Jurkat, Clone E6-1 (cell line): ENCODE data around the gene SPG7. TPM values are rescaled to one million over a fixed set of nuclear protein-coding genes. Genes with fewer than 3 reads are reported as not detected.
"Not testable (repeated sequence)": the region's sequence is repeated elsewhere in the genome, so short reads cannot be mapped to it uniquely, and the experiment has no call there.

ENCODE experiments used
- DNase-seq: peaks from one replicate; pipeline ENCODE4 v3.0.0-alpha.2; 2011; ENCODE audit warnings: low read depth, low spot score
- H3K4me3 ChIP-seq: 2 replicates; pipeline ENCODE4 v1.5.1; 2011; ENCODE audit warnings: mild to moderate bottlenecking, low read length, control low read depth, moderate library complexity
- polyA plus RNA-seq: library from polyadenylated mRNA; unstranded; fragments of >200 nt; gene quantifications from one replicate; pipeline ENCODE4 v1.2.1, GENCODE V29; 2012; ENCODE audit warnings: missing spikeins; ENCODE audit not compliant: insufficient read length, insufficient read depth

Gene SPG7
- polyA plus RNA-seq, result 73.9 TPM

DNA sequence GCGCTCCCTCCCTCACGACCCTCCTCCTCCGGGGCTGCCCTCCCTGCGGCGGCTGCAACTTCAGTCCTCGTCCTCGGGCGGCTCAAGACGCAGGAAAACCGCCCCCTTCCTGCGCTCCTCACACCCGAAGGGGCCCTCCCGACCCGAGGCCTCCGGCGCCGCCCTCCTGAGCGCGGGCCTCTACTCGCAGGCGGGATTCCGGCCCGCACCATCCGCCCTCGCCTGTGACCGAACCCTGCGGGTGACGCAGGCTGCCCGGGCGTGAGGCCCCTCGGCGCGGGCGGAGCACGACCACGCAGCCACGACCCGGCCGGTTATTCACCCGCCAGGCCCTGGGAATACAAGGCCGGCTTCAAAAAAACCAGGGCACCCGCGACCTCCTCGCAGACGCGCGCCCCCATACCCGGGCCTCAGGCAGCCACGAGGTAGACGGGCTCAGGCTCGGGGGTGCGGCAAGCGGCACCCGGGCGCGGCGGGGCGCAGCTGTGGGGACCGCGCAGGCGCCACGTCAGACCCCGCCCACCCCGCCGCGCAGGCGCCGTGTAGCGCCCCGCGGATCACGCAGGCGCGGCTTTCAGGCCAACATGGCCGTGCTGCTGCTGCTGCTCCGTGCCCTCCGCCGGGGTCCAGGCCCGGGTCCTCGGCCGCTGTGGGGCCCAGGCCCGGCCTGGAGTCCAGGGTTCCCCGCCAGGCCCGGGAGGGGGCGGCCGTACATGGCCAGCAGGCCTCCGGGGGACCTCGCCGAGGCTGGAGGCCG, at the start of gene SPG7:
SPG7 (plus strand) TSS at position 570 of the 757 bp plus-strand sequence; CDS start at position 585, 15 bp downstream.
- peak; percentile 79 for DNase-seq

DNA sequence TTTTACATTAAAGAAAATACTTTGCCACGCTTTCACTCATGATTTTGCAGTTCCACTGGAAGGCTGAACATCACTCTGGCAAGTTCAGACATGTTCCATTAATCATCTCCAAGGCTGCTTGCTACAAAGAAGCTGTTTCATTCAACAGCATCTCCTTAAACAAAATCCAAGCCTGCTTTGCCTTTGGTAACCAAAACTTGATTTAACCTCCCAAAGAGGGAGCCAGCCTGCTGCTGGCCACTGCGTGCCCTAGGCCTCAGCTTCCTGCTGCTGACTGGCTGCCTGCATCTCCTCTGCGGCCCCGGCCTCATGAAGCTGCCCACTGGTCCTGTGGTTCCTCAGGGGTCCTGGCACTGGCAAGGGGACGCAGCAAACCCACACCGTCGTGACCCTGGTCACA, 49.7 kb upstream of the SPG7 start:
- no peak overlapping the region for H3K4me3 ChIP-seq
- no peak for DNase-seq

More for the DNA sequence above, at the start of gene SPG7:
- peak within 1 kb of the TSS; percentile 90 for H3K4me3 ChIP-seq

DNA sequence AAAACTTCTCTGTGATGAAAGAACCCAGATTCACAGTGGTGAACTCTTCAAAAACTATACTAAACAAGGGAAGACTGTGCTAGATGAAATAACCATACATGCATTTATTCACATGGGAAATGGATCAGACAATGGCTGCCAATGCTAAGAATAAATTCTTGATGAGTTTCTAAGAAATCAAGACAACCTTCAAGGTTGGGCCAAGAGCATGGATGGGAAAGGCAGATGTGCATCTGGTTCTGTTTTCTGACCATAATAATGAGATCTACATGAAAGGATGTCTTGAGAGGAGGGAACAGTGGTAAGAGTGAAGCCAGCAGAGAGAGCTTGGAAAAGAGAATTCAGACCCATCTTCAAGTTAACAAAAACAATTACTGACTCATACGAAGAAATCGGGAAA, 49.2 kb upstream of the SPG7 start:
- no peak overlapping the region for H3K4me3 ChIP-seq
- no peak for DNase-seq

DNA sequence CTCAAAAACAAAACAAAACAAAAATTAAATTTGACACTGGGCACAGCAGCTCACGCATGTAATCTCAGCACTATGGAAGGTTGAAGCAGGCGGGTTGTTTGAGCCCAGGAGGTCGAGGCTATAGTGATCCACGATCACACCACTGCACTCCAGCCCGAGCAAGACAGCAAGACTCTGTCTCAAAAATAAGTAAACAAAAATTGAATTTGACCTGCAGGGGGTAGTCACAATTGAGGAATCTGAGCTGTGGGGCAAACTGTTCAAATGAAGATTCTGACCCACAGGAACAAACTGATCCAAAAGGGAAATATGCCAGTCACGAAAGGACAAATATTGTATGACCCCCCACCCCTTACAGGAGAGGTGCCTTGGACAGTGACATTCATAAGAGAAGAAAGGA, 47.6 kb upstream of the SPG7 start:
- H3K4me3 ChIP-seq, result no peak overlapping the region
- no peak for DNase-seq

DNA sequence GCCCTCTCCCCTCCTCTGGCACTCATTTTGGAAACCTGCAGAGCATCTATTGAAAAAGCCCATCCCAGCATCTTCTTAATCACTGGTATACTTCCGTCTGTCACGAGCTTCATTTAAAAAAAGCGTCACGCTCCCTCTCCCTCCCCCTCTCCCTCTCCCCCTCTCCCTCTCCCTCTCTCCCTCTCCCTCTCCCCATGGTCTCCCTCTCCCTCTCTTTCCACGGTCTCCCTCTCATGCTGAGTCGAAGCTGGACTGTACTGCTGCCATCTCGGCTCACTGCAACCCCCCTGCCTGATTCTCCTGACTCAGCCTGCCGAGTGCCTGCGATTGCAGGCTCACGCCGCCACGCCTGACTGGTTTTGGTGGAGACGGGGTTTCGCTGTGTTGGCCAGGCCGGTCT, 46.3 kb upstream of the SPG7 start:
- not testable (repeated sequence) for H3K4me3 ChIP-seq, DNase-seq

DNA sequence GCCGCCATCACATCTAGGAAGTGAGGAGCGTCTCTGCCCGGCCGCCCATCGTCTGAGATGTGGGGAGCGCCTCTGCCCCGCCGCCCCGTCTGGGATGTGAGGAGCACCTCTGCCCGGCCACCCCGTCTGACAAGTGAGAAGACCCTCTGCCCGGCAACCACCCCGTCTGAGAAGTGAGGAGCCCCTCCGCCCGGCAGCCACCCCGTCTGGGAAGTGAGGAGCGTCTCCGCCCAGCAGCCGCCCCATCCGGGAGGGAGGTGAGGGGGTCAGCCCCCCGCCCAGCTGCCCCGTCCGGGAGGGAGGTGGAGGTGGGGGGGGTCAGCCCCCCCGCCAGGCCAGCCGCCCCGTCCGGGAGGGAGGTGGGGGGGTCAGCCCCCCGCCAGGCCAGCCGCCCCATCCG, 45.6 kb upstream of the SPG7 start:
- H3K4me3 ChIP-seq, DNase-seq: not testable (repeated sequence)

DNA sequence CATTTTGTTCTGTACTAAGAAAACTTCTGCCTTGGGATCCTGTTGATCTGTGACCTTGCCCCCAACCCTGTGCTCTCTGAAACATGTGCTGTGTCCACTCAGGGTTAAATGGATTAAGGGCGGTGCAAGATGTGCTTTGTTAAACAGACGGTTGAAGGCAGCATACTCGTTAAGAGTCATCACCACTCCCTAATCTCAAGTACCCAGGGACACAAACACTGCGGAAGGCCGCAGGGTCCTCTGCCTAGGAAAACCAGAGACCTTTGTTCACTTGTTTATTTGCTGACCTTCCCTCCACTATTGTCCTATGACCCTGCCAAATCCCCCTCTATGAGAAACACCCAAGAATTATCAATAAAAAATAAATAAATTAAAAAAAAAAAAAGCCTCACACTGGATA, 44.9 kb upstream of the SPG7 start:
- not testable (repeated sequence) for H3K4me3 ChIP-seq, DNase-seq

DNA sequence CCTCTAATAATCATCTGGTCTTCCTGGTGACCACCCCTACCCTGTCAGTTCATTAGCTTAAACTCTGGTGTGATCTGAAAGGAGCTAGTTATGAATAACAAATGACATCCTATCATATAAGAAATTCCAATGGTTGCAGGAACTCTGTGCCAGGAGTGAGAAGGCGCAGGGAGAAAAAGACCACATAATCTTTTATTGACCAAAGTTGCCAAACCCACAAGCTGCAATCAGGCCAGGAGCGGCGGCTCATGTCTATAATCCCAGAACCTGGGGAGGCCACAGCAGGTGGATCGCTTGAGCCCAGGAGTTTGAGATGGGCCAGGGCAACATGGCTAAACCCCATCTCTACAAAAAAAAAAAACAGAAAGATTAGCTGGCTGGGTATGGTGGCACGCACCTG, 41.3 kb upstream of the SPG7 start:
- H3K4me3 ChIP-seq, result no peak overlapping the region
- DNase-seq, result no peak

DNA sequence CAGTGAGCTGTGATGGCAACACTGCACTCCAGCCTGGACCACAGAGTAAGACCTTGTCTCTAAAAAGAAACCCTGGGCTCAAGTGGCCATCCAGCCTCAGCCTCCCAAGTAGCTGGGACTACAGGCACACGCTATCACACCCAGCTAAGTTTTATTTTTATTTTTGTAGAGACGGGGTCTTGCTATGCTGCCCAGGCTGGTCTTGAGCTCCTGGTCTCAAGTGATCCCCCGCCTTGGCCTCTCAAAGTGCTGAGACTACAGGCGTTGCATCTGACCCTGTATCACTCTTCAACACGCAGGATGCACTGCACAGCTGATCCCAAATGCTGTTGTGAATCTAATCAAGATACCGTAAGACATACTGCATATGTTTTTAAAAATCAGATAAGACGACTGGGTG, 40.8 kb upstream of the SPG7 start:
- DNase-seq, result no peak
- H3K4me3 ChIP-seq, result no peak overlapping the region

DNA sequence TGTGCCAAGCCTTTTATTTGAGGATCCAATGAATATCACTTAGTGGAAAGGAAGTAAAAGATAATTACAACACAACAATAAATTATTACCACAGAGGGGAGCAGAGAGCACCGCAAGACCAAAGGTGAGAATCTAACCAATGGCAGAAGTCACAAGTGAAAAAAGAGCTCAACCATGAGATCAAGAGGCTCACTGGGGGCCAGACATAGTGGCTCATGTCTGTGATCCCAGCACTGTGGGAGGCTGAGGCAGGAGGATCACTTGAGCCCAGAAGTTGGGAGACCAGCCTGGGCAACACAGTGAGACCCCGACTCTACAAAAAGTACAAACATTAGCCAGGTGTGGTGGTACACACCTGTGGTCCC, 35.5 kb upstream of the SPG7 start:
- no peak overlapping the region for H3K4me3 ChIP-seq
- DNase-seq, result no peak

DNA sequence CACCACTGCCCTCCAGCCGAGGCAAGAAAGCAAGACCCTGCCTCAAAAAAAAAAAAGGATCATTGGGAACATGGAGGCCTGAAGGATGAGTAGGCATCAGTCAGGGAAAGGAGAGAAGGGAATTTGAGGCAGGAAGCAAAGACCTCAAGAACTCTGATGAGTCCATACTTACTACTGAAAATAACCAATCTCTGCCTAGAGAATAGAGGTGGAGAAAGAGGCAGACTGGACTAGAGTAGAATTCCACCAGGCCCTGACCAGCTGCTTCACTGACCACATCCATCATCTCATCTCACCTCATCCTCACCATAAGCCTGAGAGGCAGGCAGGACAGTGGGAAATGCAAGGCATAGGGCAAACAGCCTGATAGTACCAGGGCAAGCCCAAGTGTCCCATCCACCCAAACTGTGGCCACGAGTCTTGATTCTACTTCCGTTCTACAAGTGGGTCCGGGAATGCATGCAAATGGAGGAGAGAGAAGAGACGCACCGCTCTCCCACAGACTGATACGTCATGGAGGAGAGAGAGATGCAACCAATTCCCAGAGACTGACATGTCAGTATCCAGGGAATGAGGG, 35.0 kb upstream of the SPG7 start:
- H3K4me3 ChIP-seq, result no peak overlapping the region
- no peak for DNase-seq

DNA sequence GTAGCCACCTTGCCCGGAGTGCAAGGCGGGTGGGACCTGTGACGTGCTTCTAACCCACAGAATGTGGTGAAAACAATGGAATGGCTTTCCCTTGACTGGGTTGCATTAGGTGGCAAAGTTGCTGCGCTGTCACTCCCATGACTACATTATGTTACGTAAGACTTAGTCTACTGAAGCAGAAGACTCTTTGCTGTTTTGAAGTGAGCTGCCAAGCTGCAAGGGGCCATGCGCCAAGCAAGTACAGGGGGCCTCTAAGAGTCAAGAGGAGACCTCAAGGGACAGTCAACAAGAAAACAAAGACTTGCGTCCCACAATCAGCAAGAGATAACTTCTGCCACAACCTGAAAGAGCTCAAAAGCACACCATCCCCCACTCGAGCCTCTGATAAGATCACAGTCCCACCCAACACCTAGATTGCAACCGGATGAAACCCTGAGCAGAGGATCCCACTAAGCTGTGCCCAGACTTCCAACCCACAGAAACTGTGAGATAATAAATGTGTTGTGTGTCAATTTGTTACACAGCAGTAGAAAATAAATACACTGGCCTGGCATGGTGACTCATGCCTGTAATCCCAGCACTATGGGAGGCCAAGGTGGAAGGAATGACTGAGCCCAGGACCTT, 34.3 kb upstream of the SPG7 start:
- H3K4me3 ChIP-seq, result no peak overlapping the region
- DNase-seq, result peak; percentile 79

DNA sequence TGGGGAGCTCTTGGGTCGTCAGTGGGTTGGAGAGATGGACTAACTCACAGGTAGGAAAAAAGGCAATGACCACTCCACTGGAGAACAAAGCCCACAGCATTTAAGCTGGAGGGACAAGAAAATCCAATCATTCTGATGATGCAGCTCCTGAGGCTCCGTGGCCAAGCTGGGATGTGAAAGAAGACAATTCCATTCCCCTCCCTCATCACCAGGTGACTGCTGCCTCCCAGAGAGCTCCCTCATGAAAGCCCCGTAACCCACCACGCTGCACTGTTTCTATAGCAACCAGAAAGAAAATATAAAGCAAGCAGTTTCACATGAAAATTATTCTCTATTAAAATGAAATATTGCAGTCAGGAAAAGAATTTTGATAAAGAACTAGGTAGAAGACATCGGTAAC, 33.1 kb upstream of the SPG7 start:
- no peak overlapping the region for H3K4me3 ChIP-seq
- no peak for DNase-seq

DNA sequence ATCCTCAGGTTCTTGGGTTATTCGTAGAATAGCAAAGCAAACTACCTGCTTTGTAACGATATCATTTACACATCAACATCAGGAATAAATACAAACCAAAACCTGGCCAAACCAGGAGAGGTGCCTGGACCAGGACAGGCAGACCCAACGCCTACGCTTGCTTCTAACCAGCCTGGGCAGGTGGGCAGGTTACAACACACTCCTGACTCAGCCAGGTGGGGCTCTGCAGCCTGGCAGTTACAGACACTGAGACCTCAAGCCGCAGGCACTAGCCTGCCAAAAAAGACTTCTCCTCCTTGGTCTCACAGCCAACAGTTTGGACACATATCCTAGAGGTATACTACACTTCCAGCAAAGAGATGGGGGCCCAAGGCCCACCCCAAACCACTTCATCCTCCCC, 31.8 kb upstream of the SPG7 start:
- no peak overlapping the region for H3K4me3 ChIP-seq
- no peak for DNase-seq

DNA sequence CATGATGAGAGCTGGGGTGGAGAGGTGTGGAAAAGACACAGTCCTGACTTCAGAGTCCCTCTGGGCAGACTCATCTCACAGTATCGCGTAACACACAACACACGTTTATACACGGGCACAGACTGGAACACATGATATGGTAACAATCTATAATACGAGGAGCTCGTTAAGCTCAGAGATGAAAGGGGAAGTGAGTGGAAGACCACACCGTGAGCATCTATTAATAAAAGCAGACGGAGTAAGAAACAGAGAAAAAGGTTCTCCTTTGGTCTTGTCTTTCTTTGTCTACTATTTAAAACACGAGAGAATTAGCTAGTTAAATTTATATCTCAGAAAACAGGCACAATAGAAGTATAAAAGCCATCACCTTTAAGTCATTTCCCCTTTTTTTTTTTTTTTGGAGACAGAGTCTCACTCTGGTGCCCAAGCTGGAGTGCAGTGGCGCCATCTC, 31.4 kb upstream of the SPG7 start:
- DNase-seq, result no peak
- H3K4me3 ChIP-seq, result no peak overlapping the region

DNA sequence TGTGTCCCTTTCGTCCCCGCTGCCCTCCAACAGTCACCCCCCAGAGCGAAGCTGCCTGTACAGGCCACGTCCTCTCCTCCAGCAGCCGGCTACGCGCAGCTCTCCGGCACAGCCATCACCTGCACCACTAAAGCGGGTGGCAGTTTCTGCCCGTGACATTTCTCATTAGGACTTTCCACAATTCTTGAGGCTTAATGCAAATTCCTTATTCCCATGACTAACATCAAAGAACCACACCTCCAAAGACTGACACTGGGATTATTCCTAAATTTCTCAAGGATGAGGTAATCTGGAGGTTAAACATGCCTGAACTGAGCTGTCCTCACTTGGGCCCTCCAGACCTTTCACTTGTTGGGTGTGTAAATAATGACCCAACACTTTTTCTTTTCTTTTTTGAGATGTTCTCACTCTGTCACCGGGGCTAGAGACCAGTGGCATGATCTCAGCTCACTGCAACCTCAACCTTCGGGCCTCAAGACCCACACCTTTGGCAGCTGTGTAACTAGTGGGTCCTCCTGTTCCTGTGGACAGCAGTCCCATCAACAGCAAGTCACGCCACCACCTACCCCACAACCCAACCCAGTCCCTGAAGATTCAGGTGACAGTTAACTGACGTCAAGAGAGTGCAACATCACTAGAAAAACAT, 29.5 kb upstream of the SPG7 start:
- no peak for DNase-seq
- H3K4me3 ChIP-seq, result no peak overlapping the region

DNA sequence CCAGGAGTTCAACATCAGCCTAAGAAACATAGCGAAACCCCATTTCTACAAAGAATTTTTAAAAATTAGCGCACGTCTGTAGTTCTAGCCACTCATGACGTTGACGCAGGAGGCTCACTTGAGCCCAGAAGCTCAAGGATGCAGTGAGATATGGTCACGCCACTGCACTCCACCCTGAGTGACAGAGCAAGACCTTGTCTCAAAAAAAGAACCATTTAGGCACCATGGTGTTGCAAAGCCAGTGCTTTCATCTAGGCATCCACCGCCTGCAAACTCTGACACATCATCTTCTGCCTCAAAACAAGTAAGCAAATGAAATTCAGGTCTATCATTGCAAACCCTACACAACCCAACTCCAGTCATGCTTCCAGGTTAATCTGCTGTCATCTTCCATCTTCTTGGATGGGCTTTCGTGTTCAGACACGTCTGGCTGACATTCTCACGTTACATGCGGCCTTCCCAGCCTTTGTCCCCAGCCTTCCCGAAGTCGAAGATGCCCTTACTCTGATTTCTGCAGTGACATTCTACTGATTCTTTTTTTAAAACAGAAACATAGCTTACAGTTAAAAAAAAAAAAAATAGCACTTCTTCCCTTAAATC, 26.7 kb upstream of the SPG7 start:
- DNase-seq, result no peak
- H3K4me3 ChIP-seq, result no peak overlapping the region

DNA sequence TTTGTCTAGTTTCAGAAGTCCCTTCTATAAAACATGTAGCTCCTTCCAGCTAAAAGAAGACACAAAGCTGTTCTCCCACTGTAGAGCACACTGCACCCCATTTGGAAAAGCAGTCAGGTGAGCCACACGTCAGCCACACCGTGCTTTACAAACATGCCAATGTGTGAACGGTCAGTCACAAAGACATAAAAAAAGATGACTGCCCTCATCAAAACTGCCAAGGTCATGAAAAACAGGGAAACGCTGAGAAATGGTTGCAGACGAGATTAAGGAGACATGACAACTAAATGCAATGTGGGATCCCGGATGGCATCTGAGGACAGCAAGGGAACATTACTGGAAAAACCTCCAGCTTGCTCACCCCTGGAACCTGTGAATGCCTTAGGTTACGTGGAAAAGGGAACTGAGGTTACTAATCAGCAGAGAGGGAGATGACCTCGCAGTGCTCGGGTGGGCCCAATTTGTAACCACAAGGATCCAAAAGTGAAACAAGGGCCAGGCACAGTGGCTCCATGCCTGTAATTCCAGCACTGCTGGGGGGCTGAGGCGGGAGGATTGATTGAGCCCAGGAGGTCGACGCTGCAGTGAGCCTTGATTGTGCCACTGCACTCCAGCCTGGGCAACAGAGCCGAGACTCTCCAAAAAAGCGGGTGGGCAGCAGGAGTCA, 25.9 kb upstream of the SPG7 start:
- no peak overlapping the region for H3K4me3 ChIP-seq
- no peak for DNase-seq

DNA sequence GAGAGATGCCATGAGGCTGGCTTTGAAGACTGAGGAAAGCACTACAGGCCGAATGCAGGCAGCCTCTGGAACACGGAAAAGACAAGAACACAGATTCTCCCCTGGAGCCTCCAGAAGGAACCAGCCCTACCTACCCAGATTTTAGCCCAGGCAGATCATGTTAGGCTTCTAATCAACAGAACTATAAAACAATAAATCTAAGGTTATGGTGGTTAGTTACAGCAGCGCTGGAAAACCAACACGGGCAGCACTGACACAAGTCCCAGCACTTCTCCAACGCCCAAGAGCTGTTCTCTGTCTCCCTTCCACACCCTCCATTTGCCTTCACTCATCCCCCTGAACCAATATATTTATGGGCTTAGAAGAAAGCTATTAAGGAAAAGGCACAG, 25.4 kb upstream of the SPG7 start:
- H3K4me3 ChIP-seq, result no peak overlapping the region
- DNase-seq, result no peak
